HCT116 (cell line): Measurements from ENCODE around the gene GYPE. TPM values are rescaled to one million over a fixed set of nuclear protein-coding genes. Genes with fewer than 3 reads are reported as not detected.
A peak's percentile ranks its signal among the peaks of the same experiment; 100 is the strongest.
"Not testable (repeated sequence)": the region's sequence is repeated elsewhere in the genome, so short reads cannot be mapped to it uniquely, and the experiment has no call there.

Experiments used
- ATAC-seq: fragments of 200-7000 bp; cut with Tn5 transposase; 2 replicates; pipeline ENCODE4 v1.9.1; 2020; ENCODE audit warnings: mild to moderate bottlenecking, moderate library complexity
- BruUV-seq: library from RNA; stranded (reverse); fragments of 400-500 nt; replicated peaks from 2 replicates; lab custom pipeline; 2021; lab: Mats Ljungman, UMichigan
- CTCF ChIA-PET: fragments of 300-600 bp; sonication (Branson Sonifier 250); formaldehyde crosslinking; loops from one replicate; lab custom pipeline; 2021; ENCODE audit warnings: antibody characterized with exemption; lab: Charles Lee
- POLR2A ChIA-PET: fragments of 300-600, 350-600 bp; sonication (Branson Sonifier 250); formaldehyde crosslinking; loops from one replicate; lab custom pipeline; 2021; ENCODE audit warnings: antibody characterized with exemption; lab: Charles Lee
- RAD21 ChIA-PET, 2 experiments: fragments of 300-600 bp; sonication (Branson Sonifier 250); formaldehyde crosslinking; loops; one replicate each; lab custom pipeline; 2023; ENCODE audit warnings: low total read pairs in 2 of 2; ENCODE audit not compliant: uncharacterized antibody in 2 of 2, unreplicated experiment in 2 of 2, low non-redundant PET in 1 of 2; lab: Charles Lee
- DNase-seq: peaks from one replicate; pipeline ENCODE4 v3.0.0-alpha.2; 2010; ENCODE audit warnings: low read depth, low spot score
- H2AFZ ChIP-seq: fragments of 200-600 bp; shearing (Covaris generic), sonication (generic); 2 replicates; pipeline ENCODE4 v1.6.1; 2017; ENCODE audit warnings: low read depth, mixed run types, mixed read lengths, antibody characterized with exemption, low read length; ENCODE audit not compliant: poor library complexity, severe bottlenecking
- H3K27ac ChIP-seq: 2 replicates; pipeline ENCODE4 v1.5.1; 2012; ENCODE audit warnings: low read depth, low read length
- H3K27me3 ChIP-seq: fragments of 200-600 bp; sonication (generic); 2 replicates; pipeline ENCODE4 v1.6.1; 2016; ENCODE audit warnings: mixed run types, low read length, mixed read lengths; ENCODE audit not compliant: insufficient read depth
- H3K36me3 ChIP-seq, 2 experiments: fragments of 200-500 bp in 1 of 2; fragments of 200-600 bp in 1 of 2; sonication (Bioruptor generic) in 1 of 2; sonication (generic) in 1 of 2; 2 replicates each; pipeline versions ENCODE4 v1.5.1 to v1.6.1; 2014 to 2016; ENCODE audit warnings: low read length in 2 of 2, inconsistent platforms in 1 of 2, mixed read lengths in 1 of 2, mixed run types in 1 of 2; ENCODE audit not compliant: insufficient read depth in 2 of 2, control insufficient read depth in 1 of 2
- H3K4me1 ChIP-seq, 2 experiments: fragments of 200-600 bp in 1 of 2; sonication (generic) in 1 of 2; 2 replicates each; pipeline versions ENCODE4 v1.5.1 to v1.6.1; 2012 to 2017; ENCODE audit warnings: low read length in 2 of 2, inconsistent platforms in 1 of 2, mild to moderate bottlenecking in 1 of 2, mixed read lengths in 1 of 2, mixed run types in 1 of 2, moderate library complexity in 1 of 2; ENCODE audit not compliant: insufficient read depth in 2 of 2, control insufficient read depth in 1 of 2
- H3K4me2 ChIP-seq: fragments of 200-600 bp; sonication (generic); 2 replicates; pipeline ENCODE4 v1.6.1; 2017; ENCODE audit warnings: mixed run types, low read length, mixed read lengths
- H3K4me3 ChIP-seq, 2 experiments: fragments of 200-600 bp in 1 of 2; sonication (generic) in 1 of 2; replicated peaks in 1 of 2; 2 replicates each; pipeline ENCODE4 v1.5.1; 2011 to 2016; ENCODE audit warnings: low read length in 2 of 2, control low read depth in 1 of 2, low read depth in 1 of 2, mild to moderate bottlenecking in 1 of 2, mixed read lengths in 1 of 2, mixed run types in 1 of 2
- H3K79me2 ChIP-seq: fragments of 200-600 bp; sonication (generic); 2 replicates; pipeline ENCODE4 v1.6.1; 2017; ENCODE audit warnings: mild to moderate bottlenecking, mixed run types, low read length, moderate library complexity, mixed read lengths; ENCODE audit not compliant: insufficient read depth
- H3K9ac ChIP-seq: fragments of 200-600 bp; sonication (generic); 2 replicates; pipeline ENCODE4 v1.6.1; 2016; ENCODE audit warnings: low read length, mixed read lengths
- H3K9me2 ChIP-seq: fragments of 200-600 bp; sonication (generic), shearing (Covaris generic); 2 replicates; pipeline ENCODE4 v1.6.1; 2017; ENCODE audit warnings: mixed run types, mild to moderate bottlenecking, moderate library complexity; ENCODE audit not compliant: insufficient read depth
- H3K9me3 ChIP-seq, 2 experiments: fragments of 200-500 bp in 1 of 2; fragments of 200-600 bp in 1 of 2; sonication (Bioruptor generic) in 1 of 2; sonication (generic) in 1 of 2; 2 replicates each; pipeline ENCODE4 v1.6.1; 2014 to 2017; ENCODE audit warnings: low read length in 2 of 2, mixed read lengths in 2 of 2, inconsistent platforms in 1 of 2, low read depth in 1 of 2, mild to moderate bottlenecking in 1 of 2, mixed run types in 1 of 2, moderate library complexity in 1 of 2; ENCODE audit not compliant: control insufficient read depth in 1 of 2, insufficient read depth in 1 of 2
- H4K20me1 ChIP-seq: fragments of 200-600 bp; sonication (generic), shearing (Covaris generic); 2 replicates; pipeline ENCODE4 v1.6.1; 2017; ENCODE audit warnings: mixed run types, mild to moderate bottlenecking, moderate library complexity; ENCODE audit not compliant: insufficient read depth
- RAD21 ChIP-seq: IDR thresholded peaks from 2 replicates; pipeline ENCODE4 v1.6.1; 2012; ENCODE audit warnings: low read depth, mild to moderate bottlenecking
- intact Hi-C: fragments of 100-400 bp; cut with micrococcal nuclease; formaldehyde crosslinking; loops from 2 replicates; pipeline ENCODE4 v1.10.0; 2022
- total RNA-seq: library from RNA; stranded (reverse); gene quantifications from one replicate; pipeline ENCODE4 v1.2.1, GENCODE V29; 2021; ENCODE audit not compliant: unreplicated experiment
- TF ChIP-seq, protein P1 (sequence below), 3 experiments: fragments of 200-600 bp in 1 of 3; sonication (generic) in 1 of 3; IDR thresholded peaks in 2 of 3; conservative IDR thresholded peaks in 1 of 3; 2 replicates each; pipeline ENCODE4 v1.5.1; 2012 to 2017; ENCODE audit warnings: low read depth in 2 of 3, low read length in 2 of 3, antibody characterized with exemption in 1 of 3, borderline replicate concordance in 1 of 3, control low read depth in 1 of 3, mild to moderate bottlenecking in 1 of 3, mixed read lengths in 1 of 3, mixed run types in 1 of 3, moderate library complexity in 1 of 3; ENCODE audit not compliant: insufficient read depth in 1 of 3

The GYPE gene
- total RNA-seq, 1 experiment from 2014 or later = not detected

GRCh38 chr4:143910906-143911305 lies 5.5 kb upstream of the GYPE start:
- DNase-seq, ATAC-seq, H2AFZ ChIP-seq, H3K27ac ChIP-seq, H3K36me3 ChIP-seq, POLR2A ChIA-PET, H4K20me1 ChIP-seq, H3K4me3 ChIP-seq, H3K9me3 ChIP-seq, RAD21 ChIA-PET, intact Hi-C loops, H3K9me2 ChIP-seq, H3K4me1 ChIP-seq, CTCF ChIA-PET, H3K27me3 ChIP-seq, H3K4me2 ChIP-seq, H3K9ac ChIP-seq, H3K79me2 ChIP-seq, BruUV-seq: not testable (repeated sequence)

- POLR2A ChIA-PET = interaction anchor here (0.7 kb wide), 1 partner anchor 291 kb away, joined by 3 read pairs; no protein-coding TSS in a partner anchor
- peak; percentile 95 for ATAC-seq
- H3K79me2 ChIP-seq, BruUV-seq, H2AFZ ChIP-seq, H3K9me3 ChIP-seq, H3K27me3 ChIP-seq, H3K36me3 ChIP-seq, CTCF ChIA-PET, RAD21 ChIA-PET, H3K27ac ChIP-seq, H3K4me2 ChIP-seq, H3K4me1 ChIP-seq, H3K9me2 ChIP-seq, H4K20me1 ChIP-seq, H3K4me3 ChIP-seq, H3K9ac ChIP-seq: not testable (repeated sequence)
- DNase-seq = peak; percentile 8
- TF ChIP-seq, protein P1, sequence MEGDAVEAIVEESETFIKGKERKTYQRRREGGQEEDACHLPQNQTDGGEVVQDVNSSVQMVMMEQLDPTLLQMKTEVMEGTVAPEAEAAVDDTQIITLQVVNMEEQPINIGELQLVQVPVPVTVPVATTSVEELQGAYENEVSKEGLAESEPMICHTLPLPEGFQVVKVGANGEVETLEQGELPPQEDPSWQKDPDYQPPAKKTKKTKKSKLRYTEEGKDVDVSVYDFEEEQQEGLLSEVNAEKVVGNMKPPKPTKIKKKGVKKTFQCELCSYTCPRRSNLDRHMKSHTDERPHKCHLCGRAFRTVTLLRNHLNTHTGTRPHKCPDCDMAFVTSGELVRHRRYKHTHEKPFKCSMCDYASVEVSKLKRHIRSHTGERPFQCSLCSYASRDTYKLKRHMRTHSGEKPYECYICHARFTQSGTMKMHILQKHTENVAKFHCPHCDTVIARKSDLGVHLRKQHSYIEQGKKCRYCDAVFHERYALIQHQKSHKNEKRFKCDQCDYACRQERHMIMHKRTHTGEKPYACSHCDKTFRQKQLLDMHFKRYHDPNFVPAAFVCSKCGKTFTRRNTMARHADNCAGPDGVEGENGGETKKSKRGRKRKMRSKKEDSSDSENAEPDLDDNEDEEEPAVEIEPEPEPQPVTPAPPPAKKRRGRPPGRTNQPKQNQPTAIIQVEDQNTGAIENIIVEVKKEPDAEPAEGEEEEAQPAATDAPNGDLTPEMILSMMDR (IDR thresholded peaks at IDR 0.05 in 2 of 3, conservative IDR thresholded peaks at IDR 0.05 in 1 of 3; ENCODE audit: borderline replicate concordance in 1 of 3, insufficient read depth in 1 of 3, low read depth in 2 of 3, low read length in 2 of 3) = peak; percentile 50 to 59 (median 50); a peak in 5 of 6 replicates
- peak; percentile 58 for TF ChIP-seq RAD21
- intact Hi-C loops = loop anchor here (2.0 kb wide), 1 partner anchor 133 kb away; no protein-coding TSS in a partner anchor
Measured at GRCh38 chr4:143907811-143908210, 2.5 kb upstream of the GYPE start.

DNA sequence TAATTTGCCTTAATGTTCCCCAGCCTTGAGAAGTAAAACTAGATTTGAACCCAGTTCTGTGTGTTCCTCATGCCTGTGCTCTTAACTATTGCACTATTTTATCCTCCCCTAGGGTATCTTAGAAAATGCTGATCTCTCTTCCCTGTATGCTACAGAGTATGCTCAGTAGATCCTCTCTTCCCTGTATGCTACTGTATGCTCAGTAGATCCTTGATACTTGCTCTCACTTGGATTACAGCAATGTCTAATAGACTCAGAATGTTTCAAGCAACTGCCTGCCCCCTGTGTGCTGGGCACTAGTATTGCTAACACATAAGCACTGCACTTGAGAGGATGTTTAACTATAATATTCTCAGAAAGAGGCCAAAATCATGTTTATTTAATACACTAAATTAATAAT lies 928 bp downstream of the GYPE start:
- H4K20me1 ChIP-seq, H3K9me2 ChIP-seq, H3K9me3 ChIP-seq, H3K36me3 ChIP-seq, H3K4me2 ChIP-seq, RAD21 ChIA-PET, CTCF ChIA-PET, H3K27me3 ChIP-seq, DNase-seq, H2AFZ ChIP-seq, H3K4me1 ChIP-seq, H3K27ac ChIP-seq, H3K9ac ChIP-seq, POLR2A ChIA-PET, H3K4me3 ChIP-seq, BruUV-seq, H3K79me2 ChIP-seq, intact Hi-C loops: not testable (repeated sequence)
- peak; percentile 54; the same call in 1 of the 2 replicates for ATAC-seq

DNA sequence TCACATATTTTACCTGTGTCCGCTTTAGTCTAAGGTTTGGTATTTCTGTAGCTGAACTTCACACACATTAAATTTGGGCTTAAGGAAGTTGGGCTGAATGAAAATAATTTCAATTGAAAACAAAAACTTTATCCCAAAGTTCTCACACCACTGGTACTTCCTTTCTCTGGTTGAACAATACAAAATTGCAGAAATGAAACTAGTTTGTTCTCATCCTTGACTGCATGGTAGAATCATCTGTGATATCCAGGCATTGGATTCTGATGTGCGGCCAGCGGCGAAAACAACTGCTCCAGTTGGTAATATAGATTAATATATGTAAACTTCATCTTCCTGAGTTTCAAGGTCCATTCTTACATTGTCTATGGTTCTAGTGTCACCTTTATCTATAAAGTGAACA lies 15.0 kb downstream of the GYPE start:
- CTCF ChIA-PET, H3K36me3 ChIP-seq, H3K27me3 ChIP-seq, H3K9ac ChIP-seq, DNase-seq, H3K27ac ChIP-seq, H4K20me1 ChIP-seq, POLR2A ChIA-PET, H3K4me1 ChIP-seq, H3K4me2 ChIP-seq, H3K9me3 ChIP-seq, H3K79me2 ChIP-seq, H3K9me2 ChIP-seq, H2AFZ ChIP-seq, ATAC-seq, RAD21 ChIA-PET, BruUV-seq, H3K4me3 ChIP-seq: not testable (repeated sequence)
- intact Hi-C loops = loop anchor here (5.0 kb wide), 1 partner anchor 117 kb away; no protein-coding TSS in a partner anchor
